Neural cell (in vitro differentiated cells): ENCODE data around the gene ACIN1. TPM values are rescaled to one million over a fixed set of nuclear protein-coding genes. Genes with fewer than 3 reads are reported as not detected.

Experiments
- H2AFZ ChIP-seq: fragments of 200-600, 300-800 bp; sonication (generic), shearing (Covaris generic); 2 replicates; pipeline ENCODE4 v1.6.0; 2014; ENCODE audit warnings: low read depth, mild to moderate bottlenecking, antibody characterized with exemption, low read length, moderate library complexity
- H3F3A ChIP-seq: fragments of 200-600 bp; shearing (Covaris generic); 2 replicates; pipeline ENCODE4 v1.6.1; 2016; ENCODE audit warnings: mild to moderate bottlenecking, moderate library complexity, mixed read lengths, antibody characterized with exemption, low read length; ENCODE audit not compliant: insufficient read depth, poor library complexity, severe bottlenecking
- H3K27ac ChIP-seq: fragments of 200-600, 300-800 bp; sonication (generic), shearing (Covaris generic); 2 replicates; pipeline ENCODE4 v1.5.1; 2014; ENCODE audit warnings: mild to moderate bottlenecking, low read length, moderate library complexity
- H3K27me3 ChIP-seq: fragments of 300-800, 200-600 bp; sonication (generic), shearing (Covaris generic); 2 replicates; pipeline ENCODE4 v1.6.0; 2014; ENCODE audit warnings: mild to moderate bottlenecking, low read depth, low read length, moderate library complexity; ENCODE audit not compliant: insufficient read depth
- H3K36me3 ChIP-seq: fragments of 300-800, 200-600 bp; sonication (generic), shearing (Covaris generic); 2 replicates; pipeline ENCODE4 v1.5.1; 2014; ENCODE audit warnings: mild to moderate bottlenecking, antibody characterized with exemption, low read length, moderate library complexity; ENCODE audit not compliant: insufficient read depth
- H3K4me2 ChIP-seq: fragments of 300-800, 200-600 bp; sonication (generic), shearing (Covaris generic); 2 replicates; pipeline ENCODE4 v1.6.0; 2014; ENCODE audit warnings: mild to moderate bottlenecking, low read length
- H3K4me3 ChIP-seq: fragments of 300-800, 200-600 bp; sonication (generic), shearing (Covaris generic); 2 replicates; pipeline ENCODE4 v1.5.1; 2014; ENCODE audit warnings: mild to moderate bottlenecking, low read length, moderate library complexity
- H3K79me2 ChIP-seq: fragments of 200-600 bp; shearing (Covaris generic); replicated peaks from 2 replicates; pipeline ENCODE4 v1.6.0; 2014; ENCODE audit warnings: mild to moderate bottlenecking, low read length, moderate library complexity; ENCODE audit not compliant: insufficient read depth
- H3K9ac ChIP-seq: fragments of 300-800, 200-600 bp; sonication (generic), shearing (Covaris generic); 2 replicates; pipeline ENCODE4 v1.6.1; 2016; ENCODE audit warnings: mild to moderate bottlenecking, low read length, mixed read lengths
- H3K9me2 ChIP-seq: fragments of 200-600 bp; shearing (Covaris generic); 2 replicates; pipeline ENCODE4 v1.6.1; 2016; ENCODE audit warnings: mild to moderate bottlenecking, low read length, mixed read lengths; ENCODE audit not compliant: insufficient read depth
- H3K9me3 ChIP-seq: fragments of 200-600, 300-800 bp; sonication (generic), shearing (Covaris generic); 2 replicates; pipeline ENCODE4 v1.6.1; 2016; ENCODE audit warnings: mild to moderate bottlenecking, mixed run types, low read length, moderate library complexity, mixed read lengths
- H4K20me1 ChIP-seq: fragments of 200-600 bp; shearing (Covaris generic); 2 replicates; pipeline ENCODE4 v1.6.1; 2016; ENCODE audit warnings: mild to moderate bottlenecking, mixed run types; ENCODE audit not compliant: insufficient read depth
- CTCF ChIP-seq: fragments of 450-650 bp; IDR thresholded peaks from 2 replicates; pipeline ENCODE4 v1.5.1; 2014; ENCODE audit warnings: antibody characterized with exemption, mild to moderate bottlenecking, moderate library complexity; ENCODE audit not compliant: poor library complexity, severe bottlenecking
- EP300 ChIP-seq: fragments of 450-650 bp; conservative IDR thresholded peaks from 2 replicates; pipeline ENCODE4 v1.6.1; 2014; ENCODE audit warnings: antibody characterized with exemption, mild to moderate bottlenecking, moderate library complexity; ENCODE audit not compliant: poor library complexity, severe bottlenecking
- EZH2 ChIP-seq: fragments of 200-600, 300-800 bp; shearing (Covaris generic), sonication (generic); IDR thresholded peaks from 2 replicates; pipeline ENCODE4 v1.6.1; 2014; ENCODE audit warnings: antibody characterized with exemption, low read length, borderline replicate concordance, mild to moderate bottlenecking; ENCODE audit not compliant: insufficient read depth, poor library complexity, severe bottlenecking
- MXI1 ChIP-seq: fragments of 450-650 bp; conservative IDR thresholded peaks from 2 replicates; pipeline ENCODE4 v1.6.1; 2014; ENCODE audit warnings: antibody characterized with exemption, mild to moderate bottlenecking; ENCODE audit not compliant: poor library complexity, severe bottlenecking
- POLR2AphosphoS5 ChIP-seq: IDR thresholded peaks from 2 replicates; pipeline ENCODE4 v1.6.1; 2012
- RAD21 ChIP-seq: fragments of 450-650 bp; conservative IDR thresholded peaks from 2 replicates; pipeline ENCODE4 v1.6.1; 2014; ENCODE audit warnings: antibody characterized with exemption, mild to moderate bottlenecking, moderate library complexity
- SMC3 ChIP-seq: fragments of 450-650 bp; conservative IDR thresholded peaks from 2 replicates; pipeline ENCODE4 v1.6.1; 2014; ENCODE audit warnings: antibody characterized with exemption, mild to moderate bottlenecking, moderate library complexity; ENCODE audit not compliant: poor library complexity
- TAF1 ChIP-seq: IDR thresholded peaks from 2 replicates; pipeline ENCODE4 v1.6.1; 2012; ENCODE audit warnings: low read depth
- polyA plus RNA-seq: library from polyadenylated mRNA; depleted of rRNA; stranded (reverse); fragments of >200 nt; gene quantifications from 2 replicates; pipeline ENCODE4 v1.2.3, GENCODE V29; 2014
- TF ChIP-seq, protein P1 (sequence below): IDR thresholded peaks from 2 replicates; pipeline ENCODE4 v1.6.1; 2012; ENCODE audit warnings: borderline replicate concordance

ACIN1 gene
- polyA plus RNA-seq, 1 donor from 2014 or later: 143 TPM

GRCh38 chr14:23028799-23029198, 66.1 kb downstream of the ACIN1 start:
- Histone ChIP-seq H3K4me2 (no peak overlapping the region), H3K27me3 (no peaks in the 10 kb centered on the region), H3K27ac (no peak overlapping the region), H3F3A (no peaks in the 10 kb centered on the region), H3K79me2 (peaks cover 7% of the 10 kb centered on the region), H3K9me2 (no peaks in the 10 kb centered on the region), H2AFZ (no peak overlapping the region), H3K4me3 (no peak overlapping the region), H3K36me3 (no peaks in the 10 kb centered on the region), H4K20me1 (no peaks in the 10 kb centered on the region), H3K9ac (no peak overlapping the region), H3K9me3 (no peaks in the 10 kb centered on the region)
- TF ChIP-seq POLR2AphosphoS5 (no peak), SMC3 (no peak), EZH2 (no peak), RAD21 (no peak), CTCF (no peak), EP300 (no peak), TAF1 (no peak), MXI1 (no peak)
- TF ChIP-seq, protein P1, sequence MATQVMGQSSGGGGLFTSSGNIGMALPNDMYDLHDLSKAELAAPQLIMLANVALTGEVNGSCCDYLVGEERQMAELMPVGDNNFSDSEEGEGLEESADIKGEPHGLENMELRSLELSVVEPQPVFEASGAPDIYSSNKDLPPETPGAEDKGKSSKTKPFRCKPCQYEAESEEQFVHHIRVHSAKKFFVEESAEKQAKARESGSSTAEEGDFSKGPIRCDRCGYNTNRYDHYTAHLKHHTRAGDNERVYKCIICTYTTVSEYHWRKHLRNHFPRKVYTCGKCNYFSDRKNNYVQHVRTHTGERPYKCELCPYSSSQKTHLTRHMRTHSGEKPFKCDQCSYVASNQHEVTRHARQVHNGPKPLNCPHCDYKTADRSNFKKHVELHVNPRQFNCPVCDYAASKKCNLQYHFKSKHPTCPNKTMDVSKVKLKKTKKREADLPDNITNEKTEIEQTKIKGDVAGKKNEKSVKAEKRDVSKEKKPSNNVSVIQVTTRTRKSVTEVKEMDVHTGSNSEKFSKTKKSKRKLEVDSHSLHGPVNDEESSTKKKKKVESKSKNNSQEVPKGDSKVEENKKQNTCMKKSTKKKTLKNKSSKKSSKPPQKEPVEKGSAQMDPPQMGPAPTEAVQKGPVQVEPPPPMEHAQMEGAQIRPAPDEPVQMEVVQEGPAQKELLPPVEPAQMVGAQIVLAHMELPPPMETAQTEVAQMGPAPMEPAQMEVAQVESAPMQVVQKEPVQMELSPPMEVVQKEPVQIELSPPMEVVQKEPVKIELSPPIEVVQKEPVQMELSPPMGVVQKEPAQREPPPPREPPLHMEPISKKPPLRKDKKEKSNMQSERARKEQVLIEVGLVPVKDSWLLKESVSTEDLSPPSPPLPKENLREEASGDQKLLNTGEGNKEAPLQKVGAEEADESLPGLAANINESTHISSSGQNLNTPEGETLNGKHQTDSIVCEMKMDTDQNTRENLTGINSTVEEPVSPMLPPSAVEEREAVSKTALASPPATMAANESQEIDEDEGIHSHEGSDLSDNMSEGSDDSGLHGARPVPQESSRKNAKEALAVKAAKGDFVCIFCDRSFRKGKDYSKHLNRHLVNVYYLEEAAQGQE: no peak

GRCh38 chr14:23025151-23025814, 69.7 kb downstream of the ACIN1 start:
- Histone ChIP-seq H3K9me3 (no peaks in the 10 kb centered on the region), H4K20me1 (no peaks in the 10 kb centered on the region), H3K4me3 (no peak overlapping the region), H3K9ac (no peak overlapping the region), H3K9me2 (no peaks in the 10 kb centered on the region), H3K27ac (peak overlapping the region; percentile 15), H3K4me2 (no peak overlapping the region), H3K36me3 (no peaks in the 10 kb centered on the region), H3K79me2 (no peaks in the 10 kb centered on the region), H3F3A (no peaks in the 10 kb centered on the region), H2AFZ (no peak overlapping the region), H3K27me3 (no peaks in the 10 kb centered on the region)
- no peak for TF ChIP-seq TAF1
- no peak for TF ChIP-seq RAD21
- TF ChIP-seq CTCF: no peak
- no peak for TF ChIP-seq EP300
- no peak for TF ChIP-seq POLR2AphosphoS5
- TF ChIP-seq EZH2: no peak
- no peak for TF ChIP-seq MXI1
- TF ChIP-seq, protein P1: no peak
- TF ChIP-seq SMC3: no peak
